Stimulated activated CD4-positive, alpha-beta T cell treated with anti-CD3 and anti-CD28 coated beads, Interleukin-2, amount 100 ng/mL, for 4 hours (primary cell): Measurements from ENCODE around the gene PFDN4.

Experiments used
- DNase-seq: peaks from one replicate; pipeline ENCODE4 v3.0.0-alpha.2; 2020; ENCODE audit warnings: low read depth

The PFDN4 gene

DNA sequence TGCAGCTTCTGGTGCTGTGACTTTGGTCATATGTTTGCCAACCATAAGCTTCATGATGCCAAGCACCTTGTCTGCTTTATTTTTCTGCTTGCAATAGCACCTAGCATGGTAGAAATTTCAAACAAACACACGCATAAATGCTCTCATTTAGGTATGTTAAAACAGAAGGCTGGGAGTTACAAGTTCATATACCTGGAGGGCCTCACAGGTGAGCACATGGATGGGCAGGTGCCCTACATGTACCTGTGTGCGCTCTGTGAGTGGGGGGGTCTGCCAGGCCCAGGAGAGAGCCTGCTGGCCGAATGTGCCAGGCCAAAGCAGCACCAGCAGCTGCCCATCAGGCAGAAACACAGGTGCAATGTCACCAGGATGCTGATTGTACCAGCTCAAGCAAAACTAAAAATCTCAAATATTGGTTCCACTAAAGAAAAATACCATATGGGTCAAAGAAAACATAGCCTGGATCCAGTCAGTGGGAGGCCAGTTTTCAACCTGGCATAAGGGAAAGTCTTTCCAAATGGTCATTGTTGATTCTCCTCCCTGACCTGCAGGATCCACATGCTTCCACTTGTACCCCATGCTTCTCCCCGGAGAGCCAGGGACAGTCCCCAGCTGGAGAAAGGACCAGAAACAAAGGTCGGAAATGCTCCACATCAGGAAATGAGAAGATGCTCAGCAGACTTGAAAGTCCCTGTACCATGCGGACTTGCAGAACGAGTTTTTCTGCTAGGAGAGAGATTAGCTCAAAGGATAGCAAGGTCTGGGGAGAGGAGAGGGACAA, 7.2 kb upstream of the PFDN4 start:
- DNase-seq = no peak

GRCh38 chr20:54201268-54201846, 6.5 kb upstream of the PFDN4 start:
- no peak for DNase-seq

DNA sequence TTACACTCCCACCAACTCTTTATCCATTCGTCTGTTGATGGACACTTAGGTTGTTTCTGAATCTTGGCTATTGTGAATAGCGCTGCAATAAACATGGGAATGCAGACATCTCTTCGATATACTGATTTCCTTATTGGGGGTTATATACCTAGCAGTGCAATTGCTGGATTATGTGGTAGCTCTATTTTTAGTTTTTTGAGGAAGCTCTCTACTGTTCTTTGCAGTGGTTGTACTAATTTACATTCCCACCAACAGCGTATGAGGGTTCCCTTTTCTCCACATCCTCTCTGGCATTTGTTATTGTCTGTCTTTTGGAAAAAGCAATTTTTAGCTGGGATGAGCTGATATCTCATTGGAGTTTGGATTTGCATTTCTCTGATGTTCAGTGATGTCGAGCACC, 4.6 kb upstream of the PFDN4 start:
- DNase-seq = no peak

- DNase-seq = no peak
Measured at GRCh38 chr20:54204063-54204462, 3.8 kb upstream of the PFDN4 start.

- no peak for DNase-seq
Measured at GRCh38 chr20:54204481-54204880, 3.4 kb upstream of the PFDN4 start.

GRCh38 chr20:54205450-54205849, 2.4 kb upstream of the PFDN4 start:
- no peak for DNase-seq

DNA sequence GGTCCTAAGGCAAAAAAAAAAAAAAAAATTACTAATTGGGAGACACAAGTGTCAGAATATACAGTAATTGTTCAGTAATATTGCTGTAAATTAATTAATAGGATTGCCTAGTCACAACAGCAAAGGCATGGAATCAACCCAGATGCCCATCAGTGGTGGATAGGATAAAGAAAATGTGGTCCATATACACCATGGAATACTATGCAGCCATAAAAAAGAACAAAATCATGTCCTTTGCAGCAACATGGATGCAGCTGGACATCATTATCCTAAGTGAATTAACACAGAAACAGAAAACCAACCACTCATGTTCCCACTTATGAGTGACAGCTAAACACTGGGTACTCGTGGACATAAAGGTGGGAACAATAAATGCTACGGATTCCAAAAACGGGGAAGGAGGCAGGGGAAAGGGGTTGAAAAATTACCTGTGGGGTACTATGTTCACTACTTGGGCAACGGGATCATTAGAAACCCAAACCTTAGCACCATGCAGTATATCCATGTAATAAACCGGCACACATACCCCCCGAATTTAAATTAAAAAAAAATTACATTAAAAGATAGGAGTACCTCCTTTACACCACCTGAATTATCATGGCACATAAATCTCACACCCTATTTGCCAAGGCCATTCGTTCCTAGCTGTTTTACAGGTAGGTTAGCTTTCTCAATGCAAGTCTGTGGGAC, 689 bp upstream of the PFDN4 start:
- DNase-seq = no peak

- DNase-seq = no peak
Measured at GRCh38 chr20:54208548-54209176, 775 bp downstream of the PFDN4 start.

GRCh38 chr20:54209216-54209813, 1.4 kb downstream of the PFDN4 start:
- DNase-seq = no peak

- no peak for DNase-seq
Measured at GRCh38 chr20:54212226-54212625, 4.3 kb downstream of the PFDN4 start.

DNA sequence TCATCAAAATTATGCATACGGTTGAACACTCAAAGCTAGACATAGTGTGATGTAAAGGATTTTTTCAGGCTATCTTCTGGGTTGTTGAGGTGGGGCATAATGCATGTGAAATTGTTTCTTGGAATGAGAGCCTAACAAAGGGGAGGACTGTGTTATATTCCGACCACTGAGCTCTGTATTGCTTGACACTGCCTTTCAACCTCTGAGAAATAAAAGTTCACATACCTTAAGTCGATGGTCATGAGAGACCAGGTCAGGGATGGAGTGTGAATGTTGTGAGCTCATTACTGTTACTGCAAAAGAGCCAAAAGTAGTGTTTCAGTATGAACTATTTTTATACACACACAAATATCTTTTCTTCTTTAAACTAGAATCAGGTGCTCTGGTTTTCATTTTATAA, 5.0 kb downstream of the PFDN4 start:
- DNase-seq = no peak

GRCh38 chr20:54214566-54214965, 6.7 kb downstream of the PFDN4 start:
- DNase-seq = no peak

DNA sequence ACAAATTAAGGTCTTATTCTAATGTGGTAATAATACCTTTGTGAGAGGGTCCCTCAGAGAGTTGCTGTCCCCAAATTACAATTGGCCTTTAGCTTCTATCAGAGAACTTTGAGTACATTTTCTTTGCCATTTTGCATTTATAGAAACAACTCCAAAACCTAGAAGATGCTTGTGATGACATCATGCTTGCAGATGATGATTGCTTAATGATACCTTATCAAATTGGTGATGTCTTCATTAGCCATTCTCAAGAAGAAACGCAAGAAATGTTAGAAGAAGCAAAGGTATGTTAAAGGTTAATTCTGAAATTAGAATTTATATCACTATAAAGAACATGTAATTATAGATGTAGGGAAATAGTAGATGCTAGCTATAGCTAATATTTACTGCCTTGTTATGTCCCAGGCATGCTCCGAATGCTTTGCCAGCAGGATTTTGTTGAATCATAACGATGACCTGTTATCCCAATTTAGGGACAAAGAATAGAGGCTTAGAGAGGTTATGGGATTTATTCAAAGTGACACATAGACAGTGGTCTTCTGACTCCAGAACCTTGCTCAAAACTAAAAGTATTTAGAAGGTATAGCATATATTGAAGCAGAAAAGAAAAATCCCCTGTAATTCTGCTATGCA, 7.4 kb downstream of the PFDN4 start:
- DNase-seq = no peak

DNA sequence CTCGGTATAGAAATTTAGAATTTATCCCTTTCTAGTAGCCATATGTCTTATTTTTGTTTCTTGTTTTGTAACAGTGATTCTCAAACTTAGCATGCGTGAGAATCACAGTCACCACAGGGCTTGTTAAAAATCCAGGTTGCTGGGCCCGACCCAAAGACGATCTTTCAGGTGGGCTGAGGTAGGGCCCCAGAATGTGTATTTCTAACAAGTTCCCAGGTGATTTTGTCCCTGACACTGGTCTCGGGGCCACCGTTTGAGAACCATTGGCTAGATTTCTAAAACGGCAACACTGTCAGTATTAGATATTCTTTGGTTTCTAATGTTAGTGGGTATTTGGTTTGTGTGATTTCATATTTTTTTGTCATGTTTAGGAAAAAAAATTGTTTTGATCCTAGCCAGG, 9.9 kb downstream of the PFDN4 start:
- no peak for DNase-seq

DNA sequence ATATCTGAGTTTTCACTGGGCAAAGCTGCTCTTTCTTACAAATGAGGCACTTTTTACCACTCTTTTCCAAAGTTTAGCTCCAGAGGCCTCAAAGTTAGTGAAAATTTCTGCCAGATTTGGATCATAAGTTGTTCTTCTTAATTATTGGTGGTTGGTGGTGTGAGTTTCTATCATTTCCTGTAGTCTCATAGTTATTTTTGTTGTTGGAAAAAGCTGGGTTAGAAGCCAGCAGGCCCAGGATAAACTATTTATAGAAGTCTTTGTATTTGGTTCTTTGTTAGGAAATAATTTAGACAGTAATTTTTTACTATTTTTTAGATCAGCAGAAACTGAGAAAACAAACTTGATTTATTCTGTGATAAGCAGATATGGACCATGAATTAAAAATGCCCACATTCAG, 10.6 kb downstream of the PFDN4 start:
- DNase-seq = no peak

DNA sequence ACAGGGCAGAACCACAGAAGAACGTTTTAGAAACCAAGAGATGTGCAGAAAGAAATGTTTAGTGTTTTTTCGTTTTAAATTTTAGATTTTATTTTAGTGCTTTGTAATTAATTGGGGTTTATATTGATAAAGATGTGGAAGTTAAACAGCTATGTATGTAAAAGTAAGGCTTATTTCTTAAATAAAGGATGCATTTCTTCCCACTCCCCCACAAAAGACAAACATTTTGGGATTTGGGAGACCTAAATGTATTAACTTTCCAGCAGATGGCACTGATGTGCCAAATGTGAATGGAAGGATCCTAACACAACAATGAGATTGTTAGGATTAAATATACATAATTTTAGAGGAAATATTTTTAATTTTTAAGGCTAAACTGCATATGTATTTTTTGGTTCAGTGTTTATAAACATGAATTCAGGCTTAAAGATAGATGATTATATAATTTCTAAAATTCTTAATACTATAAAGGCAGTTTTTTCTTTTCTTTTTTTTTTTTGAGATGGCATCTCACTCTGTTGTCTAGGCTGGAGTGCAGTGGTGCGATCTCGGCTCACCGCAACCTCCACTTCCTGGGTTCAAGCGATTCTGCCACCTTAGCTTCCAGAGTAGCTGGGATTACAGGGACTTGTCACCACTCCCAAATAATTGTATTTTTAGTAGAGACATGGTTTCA, 12.0 kb downstream of the PFDN4 start:
- no peak for DNase-seq

GRCh38 chr20:54220722-54221121, 12.8 kb downstream of the PFDN4 start:
- DNase-seq = no peak

DNA sequence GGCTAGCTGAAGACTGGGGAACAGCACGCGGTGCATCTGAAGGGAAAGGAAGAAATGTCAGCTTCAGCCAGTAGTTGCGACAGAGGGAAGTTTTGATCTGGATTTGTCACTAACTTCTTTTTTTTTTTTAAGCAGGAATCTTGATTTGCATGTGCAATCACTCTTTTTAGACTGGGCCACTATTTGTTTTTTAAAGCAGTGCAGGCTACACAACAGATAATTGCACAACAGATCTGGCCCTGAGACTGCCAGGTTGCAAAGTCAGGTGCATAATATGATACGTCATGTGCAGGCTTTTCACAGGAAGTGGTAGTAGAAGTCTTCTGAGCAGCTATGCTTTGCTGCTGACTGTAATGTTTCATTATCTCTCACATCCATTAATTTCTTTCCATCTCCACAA, 13.5 kb downstream of the PFDN4 start:
- no peak for DNase-seq

GRCh38 chr20:54221996-54222890, 14.4 kb downstream of the PFDN4 start:
- DNase-seq = no peak

DNA sequence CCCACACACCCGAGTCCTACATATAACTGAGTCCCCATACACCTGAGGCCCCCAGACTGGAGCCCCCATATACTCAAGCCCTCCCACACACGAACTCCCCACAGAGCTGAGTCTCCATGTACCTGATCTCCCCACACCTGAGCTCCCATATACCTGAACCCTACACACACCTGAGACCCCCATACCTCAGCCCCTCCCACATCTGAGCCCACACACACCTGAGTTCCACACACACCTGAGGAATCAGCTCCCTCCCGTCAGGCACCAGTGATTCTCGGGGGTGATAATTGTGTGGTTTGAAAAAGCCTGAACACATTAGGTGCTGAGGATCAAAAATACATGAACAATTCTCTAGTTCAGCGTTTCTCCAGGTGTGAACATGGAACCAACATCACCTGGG, 15.4 kb downstream of the PFDN4 start:
- no peak for DNase-seq
